Astrocyte (in vitro differentiated cells and primary cell): ENCODE data around the gene SEMA6A. TPM values are rescaled to one million over a fixed set of nuclear protein-coding genes. Genes with fewer than 3 reads are reported as not detected.

Source experiments
- DNase-seq: peaks from one replicate; pipeline ENCODE4 v3.0.0-alpha.2; 2010; ENCODE audit warnings: low read depth
- FAIRE-seq: peaks from 2 replicates; lab custom pipeline; 2011; peaks lifted over from hg19 to GRCh38; lab: Jason Lieb, UNC
- H2AFZ ChIP-seq: 2 replicates; pipeline ENCODE4 v1.6.0; 2012; ENCODE audit warnings: low read depth, low read length, inconsistent platforms
- H3K27ac ChIP-seq: 2 replicates; pipeline ENCODE4 v1.5.1; 2011; ENCODE audit warnings: low read depth, low read length, inconsistent platforms
- H3K27me3 ChIP-seq: 2 replicates; pipeline ENCODE4 v1.6.0; 2011; ENCODE audit warnings: low read length, inconsistent platforms; ENCODE audit not compliant: insufficient read depth
- H3K36me3 ChIP-seq: 2 replicates; pipeline ENCODE4 v1.5.1; 2011; ENCODE audit warnings: low read length, inconsistent platforms; ENCODE audit not compliant: insufficient read depth
- H3K4me1 ChIP-seq: 2 replicates; pipeline ENCODE4 v1.5.1; 2011; ENCODE audit warnings: low read length, inconsistent platforms; ENCODE audit not compliant: insufficient read depth
- H3K4me2 ChIP-seq: 2 replicates; pipeline ENCODE4 v1.6.0; 2012; ENCODE audit warnings: low read length, inconsistent platforms
- H3K4me3 ChIP-seq: 2 replicates; pipeline ENCODE4 v1.5.1; 2011; ENCODE audit warnings: low read depth, mild to moderate bottlenecking, low read length, inconsistent platforms; ENCODE audit not compliant: insufficient read depth
- H3K79me2 ChIP-seq: 2 replicates; pipeline ENCODE4 v1.6.0; 2012; ENCODE audit warnings: mild to moderate bottlenecking, low read length, inconsistent platforms; ENCODE audit not compliant: insufficient read depth
- H3K9ac ChIP-seq: 2 replicates; pipeline ENCODE4 v1.6.0; 2012; ENCODE audit warnings: mild to moderate bottlenecking, low read length, inconsistent platforms
- H3K9me3 ChIP-seq: 2 replicates; pipeline ENCODE4 v1.5.1; 2012; ENCODE audit warnings: low read depth, mild to moderate bottlenecking, low read length, inconsistent platforms; ENCODE audit not compliant: insufficient read depth
- H4K20me1 ChIP-seq: 2 replicates; pipeline ENCODE4 v1.6.0; 2012; ENCODE audit warnings: low read length, inconsistent platforms; ENCODE audit not compliant: insufficient read depth
- H3K27ac Mint-ChIP-seq: one replicate; pipeline ENCODE4 v1.8.0; 2021; ENCODE audit warnings: mild to moderate bottlenecking, mixed read lengths; ENCODE audit not compliant: unreplicated experiment
- H3K27me3 Mint-ChIP-seq: one replicate; pipeline ENCODE4 v1.8.0; 2021; ENCODE audit warnings: low read depth, mixed read lengths; ENCODE audit not compliant: unreplicated experiment
- H3K36me3 Mint-ChIP-seq: one replicate; pipeline ENCODE4 v1.8.0; 2021; ENCODE audit warnings: low read depth, mixed read lengths; ENCODE audit not compliant: unreplicated experiment
- H3K4me1 Mint-ChIP-seq: one replicate; pipeline ENCODE4 v1.8.0; 2021; ENCODE audit warnings: low read depth, mixed read lengths; ENCODE audit not compliant: unreplicated experiment
- H3K4me3 Mint-ChIP-seq: one replicate; pipeline ENCODE4 v1.8.0; 2021; ENCODE audit warnings: mild to moderate bottlenecking, moderate library complexity, mixed read lengths; ENCODE audit not compliant: unreplicated experiment
- H3K9me3 Mint-ChIP-seq: one replicate; pipeline ENCODE4 v1.8.0; 2021; ENCODE audit warnings: mild to moderate bottlenecking, mixed read lengths; ENCODE audit not compliant: unreplicated experiment
- EZH2 ChIP-seq: IDR thresholded peaks from 2 replicates; pipeline ENCODE4 v1.6.1; 2012; ENCODE audit warnings: mild to moderate bottlenecking, low read length, inconsistent platforms; ENCODE audit not compliant: insufficient read depth
- total RNA-seq: library from RNA; stranded (reverse); gene quantifications from 2 replicates; pipeline ENCODE4 v1.2.1, GENCODE V29; 2021
- TF ChIP-seq, protein P1 (sequence below): IDR thresholded peaks from 2 replicates; pipeline ENCODE4 v1.5.1; 2011; ENCODE audit warnings: low read depth, mild to moderate bottlenecking, inconsistent platforms, low read length, moderate library complexity; ENCODE audit not compliant: insufficient read depth

The SEMA6A gene
- total RNA-seq, 1 donor from 2014 or later = 34.2 TPM

DNA sequence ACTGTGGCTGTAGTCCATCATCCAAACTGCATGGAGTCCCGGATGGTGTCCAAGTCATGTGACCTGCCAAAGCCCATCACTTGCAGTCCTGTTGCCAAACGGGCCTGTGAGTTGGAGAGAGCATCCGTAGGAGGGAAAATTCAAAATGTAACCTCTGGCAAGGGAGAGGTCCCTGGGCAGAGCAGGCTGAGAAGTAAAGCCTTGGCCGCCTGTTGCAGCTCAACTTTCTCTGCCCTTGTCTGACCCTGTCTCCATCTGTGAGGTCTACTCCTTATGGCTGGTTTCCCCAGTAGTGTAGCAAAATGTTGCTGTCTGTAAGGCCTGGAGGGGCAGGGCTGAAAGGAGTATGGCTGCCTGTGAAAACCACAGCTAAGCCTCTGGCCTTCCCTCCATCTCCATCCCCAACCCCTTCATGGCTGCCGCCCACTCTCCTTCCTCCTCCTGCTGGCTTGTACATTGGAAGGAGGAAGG, 163.5 kb downstream of the SEMA6A start:
- H3K79me2 ChIP-seq = no peaks in the 10 kb centered on the region
- no peaks in the 10 kb centered on the region for H3K4me1 ChIP-seq
- H3K4me1 Mint-ChIP-seq = peaks cover 4% of the 10 kb centered on the region
- H3K9me3 Mint-ChIP-seq = peaks cover 3% of the 10 kb centered on the region
- peaks cover 2% of the 10 kb centered on the region for H3K36me3 Mint-ChIP-seq
- H3K27ac ChIP-seq = no peak overlapping the region
- H3K9me3 ChIP-seq = no peaks in the 10 kb centered on the region
- TF ChIP-seq EZH2 = no peak
- TF ChIP-seq, protein P1, sequence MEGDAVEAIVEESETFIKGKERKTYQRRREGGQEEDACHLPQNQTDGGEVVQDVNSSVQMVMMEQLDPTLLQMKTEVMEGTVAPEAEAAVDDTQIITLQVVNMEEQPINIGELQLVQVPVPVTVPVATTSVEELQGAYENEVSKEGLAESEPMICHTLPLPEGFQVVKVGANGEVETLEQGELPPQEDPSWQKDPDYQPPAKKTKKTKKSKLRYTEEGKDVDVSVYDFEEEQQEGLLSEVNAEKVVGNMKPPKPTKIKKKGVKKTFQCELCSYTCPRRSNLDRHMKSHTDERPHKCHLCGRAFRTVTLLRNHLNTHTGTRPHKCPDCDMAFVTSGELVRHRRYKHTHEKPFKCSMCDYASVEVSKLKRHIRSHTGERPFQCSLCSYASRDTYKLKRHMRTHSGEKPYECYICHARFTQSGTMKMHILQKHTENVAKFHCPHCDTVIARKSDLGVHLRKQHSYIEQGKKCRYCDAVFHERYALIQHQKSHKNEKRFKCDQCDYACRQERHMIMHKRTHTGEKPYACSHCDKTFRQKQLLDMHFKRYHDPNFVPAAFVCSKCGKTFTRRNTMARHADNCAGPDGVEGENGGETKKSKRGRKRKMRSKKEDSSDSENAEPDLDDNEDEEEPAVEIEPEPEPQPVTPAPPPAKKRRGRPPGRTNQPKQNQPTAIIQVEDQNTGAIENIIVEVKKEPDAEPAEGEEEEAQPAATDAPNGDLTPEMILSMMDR = no peak
- FAIRE-seq (no peak), DNase-seq (no peak)
- H3K27me3 Mint-ChIP-seq = peaks cover 3% of the 10 kb centered on the region
- H3K4me2 ChIP-seq = no peak overlapping the region
- no peaks in the 10 kb centered on the region for H3K36me3 ChIP-seq
- H3K4me3 Mint-ChIP-seq = no peak overlapping the region
- no peaks in the 10 kb centered on the region for H4K20me1 ChIP-seq
- no peaks in the 10 kb centered on the region for H3K27me3 ChIP-seq
- no peak overlapping the region for H3K27ac Mint-ChIP-seq
- H2AFZ ChIP-seq = no peak overlapping the region
- H3K4me3 ChIP-seq = no peak overlapping the region
- no peak overlapping the region for H3K9ac ChIP-seq

DNA sequence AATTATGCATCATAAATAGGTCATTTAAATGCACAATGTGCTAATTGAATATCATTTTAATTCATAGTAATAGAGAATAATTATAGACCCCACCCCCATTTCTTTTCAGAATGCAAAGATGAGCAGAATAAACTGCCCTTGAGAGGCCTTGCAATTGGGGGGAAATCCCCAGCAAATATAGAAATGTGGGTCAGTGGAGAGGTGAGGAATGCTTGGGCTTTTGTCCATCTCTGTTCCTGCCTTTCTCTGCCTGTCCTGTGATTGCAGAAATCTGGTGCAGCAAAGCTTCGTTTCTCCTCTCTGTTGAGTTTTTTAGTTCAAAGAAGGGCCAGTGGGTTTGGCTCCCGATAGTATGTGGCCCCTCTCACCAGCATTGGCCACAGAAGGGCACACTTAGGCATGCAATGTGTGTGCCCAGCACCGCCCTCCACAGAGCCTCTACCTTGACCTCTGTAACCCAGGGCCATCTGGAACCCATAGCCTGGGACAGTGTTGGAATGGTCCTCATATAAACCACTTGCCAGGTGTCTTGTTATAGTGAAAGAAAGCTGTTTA, 164.2 kb downstream of the SEMA6A start:
- no peak for FAIRE-seq
- peaks cover 4% of the 10 kb centered on the region for H3K4me1 Mint-ChIP-seq
- Histone ChIP-seq H2AFZ (no peak overlapping the region), H3K27ac (no peak overlapping the region), H3K4me2 (no peak overlapping the region), H4K20me1 (no peaks in the 10 kb centered on the region), H3K79me2 (no peaks in the 10 kb centered on the region), H3K9ac (no peak overlapping the region), H3K36me3 (no peaks in the 10 kb centered on the region), H3K27me3 (no peaks in the 10 kb centered on the region), H3K9me3 (no peaks in the 10 kb centered on the region), H3K4me1 (no peaks in the 10 kb centered on the region), H3K4me3 (no peak overlapping the region)
- H3K4me3 Mint-ChIP-seq = no peak overlapping the region
- no peak overlapping the region for H3K27ac Mint-ChIP-seq
- no peak for TF ChIP-seq EZH2
- TF ChIP-seq, protein P1 = no peak
- peaks cover 4% of the 10 kb centered on the region for H3K36me3 Mint-ChIP-seq
- H3K9me3 Mint-ChIP-seq = peaks cover 3% of the 10 kb centered on the region
- no peak for DNase-seq
- H3K27me3 Mint-ChIP-seq = peaks cover 7% of the 10 kb centered on the region

DNA sequence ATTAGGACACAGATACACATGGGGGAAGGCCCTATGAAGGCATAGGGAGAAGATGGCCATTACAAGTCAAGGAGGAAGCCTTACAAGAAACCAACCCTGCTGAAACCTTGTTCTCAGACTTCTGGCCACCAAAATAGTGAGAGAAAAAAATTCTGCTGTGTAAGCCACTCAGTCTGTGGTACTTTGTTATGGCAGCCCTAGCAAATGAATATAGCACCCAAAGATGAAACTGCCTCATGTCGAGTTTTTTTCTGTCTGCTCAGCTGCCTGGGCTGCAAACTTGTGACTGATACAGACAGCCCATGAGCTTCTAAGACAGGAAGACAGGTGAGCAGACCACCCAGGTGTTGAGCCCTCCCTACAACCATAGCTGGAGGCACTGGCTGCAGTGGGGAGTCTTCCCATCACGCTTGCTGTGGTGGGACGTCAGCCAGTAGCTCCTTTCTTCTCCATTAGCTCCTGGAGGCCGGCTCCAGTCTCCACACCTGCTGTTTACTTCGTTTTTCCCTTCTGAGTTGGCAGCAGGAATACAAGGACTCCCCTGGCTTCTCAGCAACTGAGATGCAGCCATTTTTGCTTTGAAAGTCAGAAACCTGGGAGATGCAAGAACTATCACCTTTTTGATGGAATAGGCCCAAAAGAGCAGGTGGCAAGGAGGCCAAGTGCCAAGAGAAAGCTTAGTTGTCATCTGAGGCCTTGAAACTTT, 164.9 kb downstream of the SEMA6A start:
- Histone ChIP-seq H3K9ac (no peak overlapping the region), H3K4me1 (no peaks in the 10 kb centered on the region), H3K27me3 (no peaks in the 10 kb centered on the region), H3K79me2 (no peaks in the 10 kb centered on the region), H3K27ac (no peak overlapping the region), H3K36me3 (no peaks in the 10 kb centered on the region), H3K4me3 (no peak overlapping the region), H2AFZ (no peak overlapping the region), H3K4me2 (no peak overlapping the region), H3K9me3 (no peaks in the 10 kb centered on the region), H4K20me1 (no peaks in the 10 kb centered on the region)
- Mint-ChIP-seq H3K9me3 (peaks cover 3% of the 10 kb centered on the region), H3K4me1 (peaks cover 4% of the 10 kb centered on the region), H3K27me3 (peaks cover 5% of the 10 kb centered on the region), H3K27ac (no peak overlapping the region), H3K4me3 (no peak overlapping the region), H3K36me3 (peaks cover 4% of the 10 kb centered on the region)
- FAIRE-seq = no peak
- DNase-seq = no peak
- TF ChIP-seq, protein P1 = no peak
- no peak for TF ChIP-seq EZH2
